Kidney epithelial cell (primary cell): ENCODE measurements around the gene ASIC2. TPM values are rescaled to one million over a fixed set of nuclear protein-coding genes. Genes with fewer than 3 reads are reported as not detected.

ENCODE experiments used
- DNase-seq: peaks from one replicate; pipeline ENCODE4 v3.0.0-alpha.2; 2010; ENCODE audit warnings: low read depth
- H3K27me3 ChIP-seq: 2 replicates; pipeline ENCODE4 v1.6.0; 2011; ENCODE audit warnings: low read length; ENCODE audit not compliant: control insufficient read depth, insufficient read depth
- H3K36me3 ChIP-seq: 2 replicates; pipeline ENCODE4 v1.5.1; 2011; ENCODE audit warnings: low read length; ENCODE audit not compliant: control insufficient read depth, insufficient read depth
- H3K4me3 ChIP-seq: 2 replicates; pipeline ENCODE4 v1.5.1; 2011; ENCODE audit warnings: low read depth, mild to moderate bottlenecking, control low read depth, low read length
- CTCF ChIP-seq: IDR thresholded peaks from 2 replicates; pipeline ENCODE4 v1.5.1; 2011; ENCODE audit warnings: mild to moderate bottlenecking, moderate library complexity, low read length, control low read depth, inconsistent platforms; ENCODE audit not compliant: insufficient read depth, poor library complexity, severe bottlenecking
- total RNA-seq: library from RNA; depleted of rRNA; stranded (reverse); fragments of >200 nt; gene quantifications from 2 replicates; pipeline ENCODE4 v1.2.3, GENCODE V29; 2015

The ASIC2 gene
- total RNA-seq, 1 donor from 2014 or later = 0.25 TPM

GRCh38 chr17:33220036-33220435 is 73.1 kb downstream of the ASIC2 start:
- TF ChIP-seq CTCF = no peak

GRCh38 chr17:33218698-33219601 is 74.1 kb downstream of the ASIC2 start:
- Histone ChIP-seq H3K4me3 (no peak overlapping the region), H3K36me3 (no peaks in the 10 kb centered on the region), H3K27me3 (no peaks in the 10 kb centered on the region)
- no peak for TF ChIP-seq CTCF
- no peak for DNase-seq

More at GRCh38 chr17:33220036-33220435, 73.1 kb downstream of the ASIC2 start:
- no peaks in the 10 kb centered on the region for H3K36me3 ChIP-seq
- no peaks in the 10 kb centered on the region for H3K27me3 ChIP-seq
- DNase-seq = no peak
- H3K4me3 ChIP-seq = no peak overlapping the region

- no peak for DNase-seq
- H3K27me3 ChIP-seq = no peaks in the 10 kb centered on the region
- no peak for TF ChIP-seq CTCF
- no peak overlapping the region for H3K4me3 ChIP-seq
- no peaks in the 10 kb centered on the region for H3K36me3 ChIP-seq
Observed at GRCh38 chr17:33217891-33218290, 75.2 kb downstream of the ASIC2 start.

- no peak for DNase-seq
- Histone ChIP-seq H3K27me3 (no peaks in the 10 kb centered on the region), H3K36me3 (no peaks in the 10 kb centered on the region), H3K4me3 (no peak overlapping the region)
- TF ChIP-seq CTCF = no peak
Observed at GRCh38 chr17:33214996-33215395, 78.1 kb downstream of the ASIC2 start.

GRCh38 chr17:33210285-33210684 is 82.8 kb downstream of the ASIC2 start:
- Histone ChIP-seq H3K27me3 (no peaks in the 10 kb centered on the region), H3K36me3 (no peaks in the 10 kb centered on the region), H3K4me3 (no peak overlapping the region)
- no peak for DNase-seq
- no peak for TF ChIP-seq CTCF
